Measurements from ENCODE around the gene CEP112.
A peak's percentile ranks its signal among the peaks of the same experiment; 100 is the strongest.
"Not testable (repeated sequence)": the region's sequence is repeated elsewhere in the genome, so short reads cannot be mapped to it uniquely, and the experiment has no call there.

CEP112 gene

DNA sequence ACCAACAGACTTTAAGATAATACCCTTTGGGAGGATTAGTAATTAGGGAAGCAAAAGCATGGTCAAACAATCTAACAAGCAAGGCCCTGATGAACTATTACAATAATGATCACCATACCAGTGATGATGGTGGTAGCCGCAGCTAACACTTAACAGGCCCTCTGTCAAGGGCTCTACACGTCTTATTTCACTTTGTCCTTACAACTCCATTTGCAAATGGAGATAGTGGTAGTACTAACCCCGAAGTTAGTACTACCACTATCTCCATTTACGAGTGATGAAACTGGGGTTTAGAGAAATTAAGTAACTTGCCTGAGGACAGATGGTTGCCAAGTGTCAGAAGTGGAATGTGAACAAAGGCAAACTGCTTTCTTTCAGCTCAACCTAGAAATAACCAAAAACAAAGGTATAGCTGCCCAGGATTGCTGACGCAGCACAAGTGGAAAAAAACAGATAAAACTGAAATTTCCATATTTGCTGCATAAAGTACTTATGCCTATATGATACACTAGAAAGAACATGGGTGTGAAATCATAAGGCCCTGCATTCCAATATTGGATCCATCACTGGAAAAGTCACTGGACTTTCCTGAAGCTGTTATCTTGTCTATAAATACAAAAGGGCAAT lies 24.6 kb downstream of the CEP112 start:
- TF ChIP-seq, protein P1, sequence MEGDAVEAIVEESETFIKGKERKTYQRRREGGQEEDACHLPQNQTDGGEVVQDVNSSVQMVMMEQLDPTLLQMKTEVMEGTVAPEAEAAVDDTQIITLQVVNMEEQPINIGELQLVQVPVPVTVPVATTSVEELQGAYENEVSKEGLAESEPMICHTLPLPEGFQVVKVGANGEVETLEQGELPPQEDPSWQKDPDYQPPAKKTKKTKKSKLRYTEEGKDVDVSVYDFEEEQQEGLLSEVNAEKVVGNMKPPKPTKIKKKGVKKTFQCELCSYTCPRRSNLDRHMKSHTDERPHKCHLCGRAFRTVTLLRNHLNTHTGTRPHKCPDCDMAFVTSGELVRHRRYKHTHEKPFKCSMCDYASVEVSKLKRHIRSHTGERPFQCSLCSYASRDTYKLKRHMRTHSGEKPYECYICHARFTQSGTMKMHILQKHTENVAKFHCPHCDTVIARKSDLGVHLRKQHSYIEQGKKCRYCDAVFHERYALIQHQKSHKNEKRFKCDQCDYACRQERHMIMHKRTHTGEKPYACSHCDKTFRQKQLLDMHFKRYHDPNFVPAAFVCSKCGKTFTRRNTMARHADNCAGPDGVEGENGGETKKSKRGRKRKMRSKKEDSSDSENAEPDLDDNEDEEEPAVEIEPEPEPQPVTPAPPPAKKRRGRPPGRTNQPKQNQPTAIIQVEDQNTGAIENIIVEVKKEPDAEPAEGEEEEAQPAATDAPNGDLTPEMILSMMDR (IDR thresholded peaks at IDR 0.05; ENCODE audit: low read depth, low read length, missing control alignments): no peak
- no peak for DNase-seq (ENCODE audit: extremely low read depth, low read depth)
- no peak overlapping the region for H3K4me3 ChIP-seq (replicated peaks; ENCODE audit: low read depth, low read length)

DNA sequence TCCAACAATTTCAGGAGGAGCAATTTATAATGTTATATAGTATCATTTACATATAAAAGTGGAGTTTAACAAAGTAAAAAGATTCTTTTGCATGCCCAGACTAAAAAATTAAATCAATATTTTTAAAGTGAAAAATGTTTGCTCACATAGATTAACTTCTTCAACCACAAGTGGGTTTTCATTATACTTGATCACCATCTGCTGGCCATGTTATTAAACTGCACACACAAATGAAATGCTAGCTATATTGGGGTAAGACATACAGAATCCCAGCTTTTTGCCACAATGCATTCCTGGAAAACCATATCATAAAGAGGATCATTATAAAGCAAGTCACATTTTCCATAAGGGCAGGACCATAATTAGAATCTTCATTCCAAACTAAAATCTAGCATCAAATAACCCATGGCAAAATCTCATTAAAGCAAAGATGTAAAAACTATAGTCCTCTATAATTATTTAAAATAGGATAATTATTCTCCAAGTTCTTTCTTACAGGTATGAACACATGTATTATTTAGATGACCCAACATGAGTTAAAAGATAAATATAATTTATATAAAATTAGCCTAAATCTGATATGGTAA lies 26.3 kb downstream of the CEP112 start:
- H3K4me3 ChIP-seq (replicated peaks; ENCODE audit: low read depth, low read length): no peak overlapping the region
- TF ChIP-seq, protein P1 (IDR thresholded peaks at IDR 0.05; ENCODE audit: low read depth, low read length, missing control alignments): peak; percentile 48
- peak; percentile 33 for DNase-seq (ENCODE audit: extremely low read depth, low read depth)

DNA sequence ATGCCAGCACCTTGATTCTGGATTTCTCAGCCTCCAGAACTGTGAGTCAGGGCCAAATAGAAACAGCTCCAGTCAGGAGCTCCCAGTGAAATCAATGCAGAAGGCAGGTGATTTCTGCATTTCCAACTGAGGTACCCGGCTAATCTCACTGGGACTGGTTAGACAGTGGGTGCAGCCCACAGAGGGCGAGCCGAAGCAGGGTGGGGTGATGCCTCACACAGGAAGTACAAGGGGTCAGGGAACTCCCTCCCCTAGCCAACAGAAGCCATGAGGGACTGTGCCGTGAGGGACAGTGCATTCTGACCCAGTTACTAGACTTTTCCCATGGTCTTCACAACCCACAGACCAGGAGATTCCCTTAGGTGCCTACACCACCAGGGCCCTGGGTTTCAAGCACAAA lies 36.9 kb downstream of the CEP112 start:
- DNase-seq (ENCODE audit: extremely low read depth, low read depth): not testable (repeated sequence)

DNA sequence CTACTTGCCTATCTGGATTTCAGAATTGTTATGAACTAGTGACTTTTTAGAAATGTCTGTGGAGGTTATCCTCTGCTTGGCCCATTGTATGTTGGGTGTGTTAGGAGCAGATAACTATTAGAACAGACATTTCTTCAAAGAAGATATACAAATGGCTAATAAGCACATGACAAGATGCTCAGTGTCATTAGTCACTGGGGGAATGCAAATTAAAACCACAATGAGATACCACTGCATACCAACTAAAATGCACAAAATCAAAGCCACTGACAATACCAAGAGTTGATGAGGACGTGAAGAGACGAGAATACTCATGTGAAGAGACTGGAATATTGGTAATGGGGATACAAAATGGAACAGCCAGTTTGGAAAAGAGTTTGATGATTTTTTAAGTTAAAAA lies 39.2 kb downstream of the CEP112 start:
- DNase-seq (ENCODE audit: extremely low read depth, low read depth): no peak
- TF ChIP-seq, protein P1 (IDR thresholded peaks at IDR 0.05; ENCODE audit: low read depth, low read length, missing control alignments): no peak
- H3K4me3 ChIP-seq (replicated peaks; ENCODE audit: low read depth, low read length): no peak overlapping the region

More for the DNA sequence above, 36.9 kb downstream of the CEP112 start:
- H3K4me3 ChIP-seq (replicated peaks; ENCODE audit: low read depth, low read length): not testable (repeated sequence)

DNA sequence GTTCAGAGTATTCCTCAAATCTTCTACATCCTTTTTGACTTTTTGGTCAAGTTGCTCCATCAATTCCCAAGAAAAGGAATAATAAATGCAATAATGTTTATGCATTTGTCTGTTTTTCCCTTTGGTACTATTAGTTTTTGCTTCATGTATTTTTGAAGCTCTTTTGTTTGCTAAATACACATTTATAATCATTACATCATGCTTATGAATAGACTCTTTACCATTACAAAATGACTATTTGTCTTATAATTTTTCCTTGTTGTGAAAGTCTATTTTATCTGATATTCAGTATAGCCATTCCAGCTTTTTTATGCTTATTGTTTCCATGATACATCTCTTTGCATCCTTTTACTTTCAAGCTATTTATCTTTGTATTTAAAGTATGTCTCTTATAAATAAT lies 41.2 kb downstream of the CEP112 start:
- TF ChIP-seq, protein P1 (IDR thresholded peaks at IDR 0.05; ENCODE audit: low read depth, low read length, missing control alignments): no peak
- H3K4me3 ChIP-seq (replicated peaks; ENCODE audit: low read depth, low read length): no peak overlapping the region
- DNase-seq (ENCODE audit: extremely low read depth, low read depth): no peak

DNA sequence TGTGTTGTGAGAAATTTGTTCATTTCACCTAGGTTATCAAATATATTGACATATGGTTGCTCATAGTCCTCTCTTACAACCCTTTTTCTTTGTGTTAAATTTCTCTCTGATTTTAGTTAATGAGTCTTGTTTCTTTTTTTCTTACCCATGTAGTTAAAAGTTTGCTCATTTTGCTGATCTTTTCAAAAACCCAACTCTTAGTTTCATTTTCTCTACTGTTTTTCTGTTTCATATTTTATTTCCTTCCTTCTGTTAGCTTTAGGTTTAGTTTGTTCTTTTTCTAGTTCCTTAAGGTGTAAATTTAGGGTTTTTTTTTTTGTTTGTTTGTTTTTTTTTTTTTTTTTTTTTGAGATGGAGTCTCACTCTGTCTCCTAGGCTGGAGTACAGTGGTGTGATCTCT lies 42.4 kb downstream of the CEP112 start:
- no peak overlapping the region for H3K4me3 ChIP-seq (replicated peaks; ENCODE audit: low read depth, low read length)
- no peak for DNase-seq (ENCODE audit: extremely low read depth, low read depth)
- TF ChIP-seq, protein P1 (IDR thresholded peaks at IDR 0.05; ENCODE audit: low read depth, low read length, missing control alignments): no peak

DNA sequence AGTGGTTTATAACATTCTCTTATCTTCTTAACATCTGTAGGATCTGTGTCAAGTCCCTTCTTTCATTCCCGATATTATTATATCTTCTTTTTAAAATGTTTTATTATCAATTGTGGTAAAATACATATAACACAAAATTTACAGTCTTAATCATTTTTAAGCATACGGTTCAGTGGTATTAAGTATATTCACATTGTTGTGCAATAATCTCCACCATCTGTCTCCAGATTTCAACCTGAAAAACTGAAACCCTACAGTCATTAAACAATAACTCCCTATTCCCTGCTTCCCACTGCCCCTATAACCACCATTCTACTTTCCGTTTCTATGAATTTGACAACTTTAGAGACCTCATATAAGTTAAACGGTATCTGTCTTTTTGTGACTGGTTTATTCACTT lies 45.5 kb downstream of the CEP112 start:
- H3K4me3 ChIP-seq (replicated peaks; ENCODE audit: low read depth, low read length): no peak overlapping the region
- TF ChIP-seq, protein P1 (IDR thresholded peaks at IDR 0.05; ENCODE audit: low read depth, low read length, missing control alignments): no peak
- no peak for DNase-seq (ENCODE audit: extremely low read depth, low read depth)
